IMR-90 (cell line): ENCODE data around the gene AVPR1B. TPM values are rescaled to one million over a fixed set of nuclear protein-coding genes. Genes with fewer than 3 reads are reported as not detected.

Experiments
- ATAC-seq: fragments of 200-7000 bp; cut with Tn5 transposase; 2 replicates; pipeline ENCODE4 v1.9.1; 2020; ENCODE audit warnings: low read depth, mild to moderate bottlenecking, moderate library complexity
- BruUV-seq: library from RNA; stranded (reverse); fragments of 400-500 nt; replicated peaks from 2 replicates; lab custom pipeline; 2021; lab: Mats Ljungman, UMichigan
- CTCF ChIA-PET: fragments of 300-600 bp; formaldehyde crosslinking; extraction: SDS; loops from one replicate; lab custom pipeline; 2021; ENCODE audit warnings: antibody characterized with exemption; lab: Yijun Ruan, JAX
- POLR2A ChIA-PET: fragments of 300-600 bp; sonication (Branson Sonifier 250); formaldehyde crosslinking; loops from one replicate; lab custom pipeline; 2022; ENCODE audit warnings: antibody characterized with exemption; ENCODE audit not compliant: unreplicated experiment; lab: Charles Lee
- DNase-seq: peaks from one replicate; pipeline ENCODE4 v3.0.0; 2013
- H2AFZ ChIP-seq: replicated peaks from 2 replicates; pipeline ENCODE3; 2013; ENCODE audit warnings: low read length, mild to moderate bottlenecking; ENCODE audit not compliant: poor library complexity
- H2AK5ac ChIP-seq: 2 replicates; pipeline ENCODE4 v1.6.1; 2013; ENCODE audit warnings: low read depth, low read length, inconsistent platforms
- H2AK9ac ChIP-seq: replicated peaks from 2 replicates; pipeline ENCODE3; 2013; ENCODE audit warnings: mild to moderate bottlenecking, low read depth, low read length, moderate library complexity; ENCODE audit not compliant: poor library complexity
- H2BK120ac ChIP-seq: 2 replicates; pipeline ENCODE4 v1.6.1; 2013; ENCODE audit warnings: low read depth, low read length, inconsistent platforms
- H2BK15ac ChIP-seq: 3 replicates; pipeline ENCODE4 v1.6.1; 2013; ENCODE audit warnings: low read depth, low read length, inconsistent platforms
- H2BK20ac ChIP-seq: 2 replicates; pipeline ENCODE4 v1.6.1; 2013; ENCODE audit warnings: low read depth, mild to moderate bottlenecking, inconsistent platforms, low read length, moderate library complexity
- H2BK5ac ChIP-seq: 2 replicates; pipeline ENCODE4 v1.6.1; 2013; ENCODE audit warnings: mild to moderate bottlenecking, low read depth, low read length, inconsistent platforms; ENCODE audit not compliant: poor library complexity, severe bottlenecking
- H3K14ac ChIP-seq: replicated peaks from 2 replicates; pipeline ENCODE4 v1.6.1; 2013; ENCODE audit warnings: low read depth, low read length, inconsistent platforms
- H3K18ac ChIP-seq: 2 replicates; pipeline ENCODE4 v1.6.1; 2013; ENCODE audit warnings: low read depth, low read length, control low read depth
- H3K23ac ChIP-seq: 2 replicates; pipeline ENCODE4 v1.6.1; 2013; ENCODE audit warnings: low read depth, low read length, inconsistent platforms
- H3K27ac ChIP-seq: 2 replicates; pipeline ENCODE4 v1.5.1; 2013; ENCODE audit warnings: mild to moderate bottlenecking, control low read depth, low read length; ENCODE audit not compliant: insufficient read depth
- H3K27me3 ChIP-seq: 2 replicates; pipeline ENCODE4 v1.6.1; 2013; ENCODE audit warnings: low read length; ENCODE audit not compliant: control insufficient read depth, insufficient read depth
- H3K36me3 ChIP-seq: 2 replicates; pipeline ENCODE4 v1.6.1; 2013; ENCODE audit warnings: low read length, mixed read lengths; ENCODE audit not compliant: control insufficient read depth, insufficient read depth
- H3K4ac ChIP-seq: 2 replicates; pipeline ENCODE4 v1.6.1; 2013; ENCODE audit warnings: low read depth, low read length, inconsistent platforms
- H3K4me1 ChIP-seq: 2 replicates; pipeline ENCODE4 v1.6.1; 2013; ENCODE audit warnings: low read length, mixed read lengths; ENCODE audit not compliant: control insufficient read depth, insufficient read depth
- H3K4me2 ChIP-seq: 2 replicates; pipeline ENCODE4 v1.6.1; 2013; ENCODE audit warnings: low read depth, mild to moderate bottlenecking, control low read depth, low read length, moderate library complexity
- H3K4me3 ChIP-seq: 2 replicates; pipeline ENCODE4 v1.5.1; 2013; ENCODE audit warnings: low read depth, mild to moderate bottlenecking, control low read depth, low read length, moderate library complexity; ENCODE audit not compliant: insufficient read depth
- H3K56ac ChIP-seq: 2 replicates; pipeline ENCODE4 v1.6.1; 2013; ENCODE audit warnings: low read length, inconsistent platforms; ENCODE audit not compliant: insufficient read depth; ENCODE audit errors: extremely low read depth
- H3K79me1 ChIP-seq, 2 experiments: 2 replicates each; pipeline ENCODE4 v1.6.1; 2013; ENCODE audit warnings: low read length in 2 of 2, inconsistent platforms in 1 of 2, low read depth in 1 of 2
- H3K9ac ChIP-seq: 2 replicates; pipeline ENCODE4 v1.6.1; 2013; ENCODE audit warnings: low read depth, low read length, control low read depth
- H3K9me1 ChIP-seq: 2 replicates; pipeline ENCODE4 v1.6.1; 2013; ENCODE audit warnings: low read length, inconsistent platforms; ENCODE audit not compliant: insufficient read depth
- H3K9me3 ChIP-seq: 2 replicates; pipeline ENCODE4 v1.6.1; 2013; ENCODE audit warnings: low read length; ENCODE audit not compliant: control insufficient read depth, insufficient read depth
- H4K20me1 ChIP-seq: 2 replicates; pipeline ENCODE4 v1.6.1; 2013; ENCODE audit warnings: low read length, inconsistent platforms; ENCODE audit not compliant: insufficient read depth
- H4K5ac ChIP-seq: 2 replicates; pipeline ENCODE4 v1.6.1; 2013; ENCODE audit warnings: mild to moderate bottlenecking, low read depth, low read length, control low read depth
- H4K8ac ChIP-seq, 2 experiments: 2 replicates each; pipeline ENCODE4 v1.6.1; 2013; ENCODE audit warnings: low read depth in 2 of 2, low read length in 2 of 2, control low read depth in 1 of 2, inconsistent platforms in 1 of 2
- H4K91ac ChIP-seq: 2 replicates; pipeline ENCODE4 v1.6.1; 2013; ENCODE audit warnings: low read depth, low read length, inconsistent platforms; ENCODE audit not compliant: insufficient read depth
- BHLHE40 ChIP-seq: fragments of 150-350 bp; IDR thresholded peaks from 2 replicates; pipeline ENCODE4 v1.6.1; 2016; ENCODE audit warnings: mild to moderate bottlenecking, low read depth, low read length
- CEBPB ChIP-seq: IDR thresholded peaks from 2 replicates; pipeline ENCODE4 v1.6.1; 2012; ENCODE audit warnings: low read depth, low read length, improper control_type of control experiment
- CHD1 ChIP-seq: IDR thresholded peaks from 2 replicates; pipeline ENCODE4 v1.6.1; 2012; ENCODE audit warnings: low read depth, low read length, improper control_type of control experiment
- CTCF ChIP-seq: conservative IDR thresholded peaks from 2 replicates; pipeline ENCODE4 v1.5.1; 2012; ENCODE audit warnings: mild to moderate bottlenecking, low read depth, low read length, improper control_type of control experiment
- ELK1 ChIP-seq: fragments of 150-350 bp; IDR thresholded peaks from 2 replicates; pipeline ENCODE4 v1.6.1; 2016; ENCODE audit warnings: low read depth, mild to moderate bottlenecking, low read length, moderate library complexity, borderline replicate concordance
- FOS ChIP-seq: fragments of 150-350 bp; IDR thresholded peaks from 2 replicates; pipeline ENCODE4 v1.6.1; 2016; ENCODE audit warnings: low read depth, low read length
- MAFK ChIP-seq: IDR thresholded peaks from 2 replicates; pipeline ENCODE4 v1.6.1; 2012; ENCODE audit warnings: low read depth, low read length, improper control_type of control experiment
- MAZ ChIP-seq: IDR thresholded peaks from 2 replicates; pipeline ENCODE4 v1.6.1; 2012; ENCODE audit warnings: low read depth, mild to moderate bottlenecking, low read length, improper control_type of control experiment, moderate library complexity, borderline replicate concordance
- MXI1 ChIP-seq: IDR thresholded peaks from 2 replicates; pipeline ENCODE4 v1.6.1; 2012; ENCODE audit warnings: low read depth, mild to moderate bottlenecking, low read length, moderate library complexity, borderline replicate concordance
- NFE2L2 ChIP-seq: fragments of 150-350 bp; IDR thresholded peaks from 2 replicates; pipeline ENCODE4 v1.6.1; 2016; ENCODE audit warnings: low read depth, mild to moderate bottlenecking, low read length
- POLR2A ChIP-seq: IDR thresholded peaks from 2 replicates; pipeline ENCODE4 v1.6.1; 2012; ENCODE audit warnings: mild to moderate bottlenecking, low read depth, low read length
- RCOR1 ChIP-seq: IDR thresholded peaks from 2 replicates; pipeline ENCODE4 v1.6.1; 2012; ENCODE audit warnings: mild to moderate bottlenecking, low read length, improper control_type of control experiment; ENCODE audit not compliant: insufficient replicate concordance
- RFX5 ChIP-seq: IDR thresholded peaks from 2 replicates; pipeline ENCODE4 v1.8.0; 2012; ENCODE audit warnings: low read depth, mild to moderate bottlenecking, low read length, moderate library complexity
- USF2 ChIP-seq: fragments of 150-350 bp; IDR thresholded peaks from 2 replicates; pipeline ENCODE4 v1.6.1; 2017; ENCODE audit warnings: mild to moderate bottlenecking, antibody characterized with exemption, low read length, low read depth
- WGBS, 2 experiments: methylation state at CpG; one replicate each; pipeline versions ENCODE4 v1.1.5 to v1.1.7; 2013; ENCODE audit warnings: missing lambda C conversion rate in 2 of 2; ENCODE audit not compliant: insufficient read length in 1 of 2; ENCODE audit errors: extremely low coverage in 2 of 2; 5-methylcytosine and 5-hydroxymethylcytosine counted together
- dilution Hi-C: fragments of 300-500 bp; cut with HindIII; formaldehyde crosslinking; loops from one replicate; pipeline ENCODE4 v1.14.3; 2018; ENCODE audit warnings: low sequenced_read_pairs; ENCODE audit not compliant: unreplicated experiment
- in situ Hi-C: fragments of 300-500 bp; cut with MboI; formaldehyde crosslinking; loops from 3 replicates; pipeline ENCODE4 v1.14.3; 2019; ENCODE audit warnings: low sequenced_read_pairs, inconsistent platforms, mixed read lengths
- intact Hi-C: fragments of 100-400 bp; cut with micrococcal nuclease; formaldehyde crosslinking; loops from 2 replicates; pipeline ENCODE4 v1.10.0; 2022
- polyA plus RNA-seq, 3 experiments: library from polyadenylated mRNA; depleted of rRNA; stranded (reverse); fragments of >200 nt; gene quantifications; 2 replicates each; pipeline ENCODE4 v1.2.3, GENCODE V29; 2012; ENCODE audit warnings: low replicate concordance in 1 of 3
- total RNA-seq: library from RNA; depleted of rRNA; stranded (reverse); fragments of >200 nt; gene quantifications from 2 replicates; pipeline ENCODE4 v1.2.3, GENCODE V29; 2012

AVPR1B gene
- total and polyA plus RNA-seq, 2 of the 4 experiments (the other 2 are of a cell fraction), result not detected

GRCh38 chr1:206103979-206104378 is 13.2 kb downstream of the AVPR1B start:
- H3K9ac ChIP-seq, result no peak overlapping the region
- H3K79me1 ChIP-seq, result no peaks in the 10 kb centered on the region
- no peak overlapping the region for H2AK5ac ChIP-seq
- no peak overlapping the region for H3K18ac ChIP-seq
- H4K20me1 ChIP-seq, result no peaks in the 10 kb centered on the region
- H2BK120ac ChIP-seq, result no peak overlapping the region
- no peak overlapping the region for H3K56ac ChIP-seq
- no peak overlapping the region for H3K4me3 ChIP-seq
- POLR2A ChIA-PET, result no interaction called here
- H3K9me1 ChIP-seq, result no peaks in the 10 kb centered on the region
- H3K36me3 ChIP-seq, result no peaks in the 10 kb centered on the region
- H3K4me2 ChIP-seq, result no peak overlapping the region
- no peaks in the 10 kb centered on the region for H3K9me3 ChIP-seq
- no TSS peak for BruUV-seq
- WGBS, 2 experiments, result no CpG with 5 or more reads among the region's 10 CpGs
- H3K4ac ChIP-seq, result no peak overlapping the region
- intact Hi-C loops, result loop anchor here (10.0 kb wide), 1 partner anchor 449 kb away; no protein-coding TSS in a partner anchor
- H3K27ac ChIP-seq, result no peak overlapping the region
- H2BK5ac ChIP-seq, result no peak overlapping the region
- in situ Hi-C loops, result loop anchor here (5.0 to 25.0 kb wide), 4 partner anchors 122 to 442 kb away; no protein-coding TSS in a partner anchor
- H3K14ac ChIP-seq, result no peak overlapping the region
- TF ChIP-seq MAFK (no peak), USF2 (no peak), MXI1 (no peak), POLR2A (no peak), BHLHE40 (no peak), MAZ (no peak), ELK1 (no peak), NFE2L2 (no peak), RCOR1 (no peak), CTCF (no peak), FOS (no peak), CHD1 (no peak), RFX5 (no peak), CEBPB (no peak)
- no peak overlapping the region for H4K91ac ChIP-seq
- DNase-seq, result no peak
- no peak overlapping the region for H4K8ac ChIP-seq
- H2BK20ac ChIP-seq, result no peak overlapping the region
- H3K27me3 ChIP-seq, result peaks cover 40% of the 10 kb centered on the region
- CTCF ChIA-PET, result no interaction called here
- H4K5ac ChIP-seq, result no peak overlapping the region
- dilution Hi-C loops, result no loop called here
- no peak overlapping the region for H3K23ac ChIP-seq
- no peak overlapping the region for H2BK15ac ChIP-seq
- no peak for ATAC-seq
- H2AK9ac ChIP-seq, result no peak overlapping the region
- H2AFZ ChIP-seq, result no peak overlapping the region
- H3K4me1 ChIP-seq, result no peaks in the 10 kb centered on the region
